Type B pancreatic cell (in vitro differentiated cells): ENCODE data around the gene CISD3. TPM values are rescaled to one million over a fixed set of nuclear protein-coding genes. Genes with fewer than 3 reads are reported as not detected.

Experiments used
- DNase-seq: peaks from one replicate; pipeline ENCODE4 v3.0.0; 2021; ENCODE audit warnings: mixed read lengths; ENCODE audit not compliant: unreplicated experiment; ENCODE audit errors: extremely low spot score
- H3K27ac Mint-ChIP-seq: 2 replicates; pipeline ENCODE4 v1.8.0; 2021; ENCODE audit warnings: mild to moderate bottlenecking, mixed read lengths
- H3K27me3 Mint-ChIP-seq: 2 replicates; pipeline ENCODE4 v1.8.0; 2021; ENCODE audit warnings: mixed read lengths
- H3K36me3 Mint-ChIP-seq: 2 replicates; pipeline ENCODE4 v1.8.0; 2021; ENCODE audit warnings: mixed read lengths
- H3K4me1 Mint-ChIP-seq: one replicate; pipeline ENCODE4 v1.8.0; 2021; ENCODE audit warnings: mixed read lengths; ENCODE audit not compliant: unreplicated experiment
- H3K4me3 Mint-ChIP-seq: 2 replicates; pipeline ENCODE4 v1.8.0; 2021; ENCODE audit warnings: mild to moderate bottlenecking, mixed read lengths
- H3K9me3 Mint-ChIP-seq: 2 replicates; pipeline ENCODE4 v1.8.0; 2021; ENCODE audit warnings: mixed read lengths
- long read RNA-seq: library from polyadenylated mRNA; unstranded; transcript quantifications from one replicate; pipeline ENCODE4 v2.0.0, GENCODE V29; 2020
- total RNA-seq: library from RNA; stranded (reverse); gene quantifications from 2 replicates; pipeline ENCODE4 v1.2.1, GENCODE V29; 2021; ENCODE audit warnings: low replicate concordance
- TF ChIP-seq, protein P1 (sequence below): fragments of 200-600 bp; sonication (generic); conservative IDR thresholded peaks from 2 replicates; pipeline ENCODE4 v1.5.0; 2021; ENCODE audit warnings: antibody characterized with exemption, mild to moderate bottlenecking

CISD3 gene, protein sequence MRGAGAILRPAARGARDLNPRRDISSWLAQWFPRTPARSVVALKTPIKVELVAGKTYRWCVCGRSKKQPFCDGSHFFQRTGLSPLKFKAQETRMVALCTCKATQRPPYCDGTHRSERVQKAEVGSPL
- total RNA-seq: 12.8 and 15.6 TPM in 2 replicates
- long read RNA-seq, partial matches to known transcripts: 0 of 4 reads
- long read RNA-seq, other reads (novel, unspliced or antisense): 0 of 4 reads

DNA sequence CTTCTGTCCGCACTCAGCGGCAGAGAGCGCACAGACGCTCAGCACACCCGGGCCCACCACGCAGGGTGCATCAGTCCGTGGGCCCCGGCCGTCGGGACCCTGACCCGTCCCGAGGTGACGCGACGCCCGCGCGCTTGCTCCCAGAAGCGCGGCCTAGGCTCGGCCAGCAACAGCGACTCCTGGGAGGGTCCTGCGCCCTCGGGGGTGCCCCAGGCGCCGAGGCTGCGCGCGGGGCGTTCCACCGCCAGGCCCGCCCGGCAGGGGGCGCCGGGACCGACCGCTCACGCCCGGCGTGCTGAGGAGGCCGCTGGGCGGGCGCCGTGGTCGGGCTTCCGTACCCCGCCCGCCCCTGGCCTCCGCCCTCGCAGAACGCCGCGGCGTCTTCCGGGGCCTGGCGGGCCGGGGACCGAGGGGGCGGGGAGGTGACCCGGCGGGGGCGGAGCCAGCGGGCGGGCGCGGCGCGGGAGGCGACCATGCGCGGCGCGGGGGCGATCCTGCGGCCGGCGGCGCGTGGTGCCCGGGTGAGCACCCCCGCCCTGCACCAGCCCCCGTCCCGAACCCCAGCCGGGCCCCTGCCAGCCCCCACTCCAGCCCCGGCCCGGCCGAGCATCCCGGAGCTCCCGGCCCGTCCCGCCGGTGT lies at the start of gene CISD3:
Gene CISD3, plus strand, starts transcription at position 456 of the 640 bp plus-strand sequence. Its CDS starts 18 bp downstream, at position 474.
- H3K9me3 Mint-ChIP-seq: no peaks in the 10 kb centered on the region
- H3K36me3 Mint-ChIP-seq: no peaks in the 10 kb centered on the region
- peak; percentile 87 for DNase-seq
- peak within 1 kb of the TSS; percentile 95 for H3K27ac Mint-ChIP-seq
- peaks cover 29% of the 10 kb centered on the region for H3K4me1 Mint-ChIP-seq
- peaks cover 3% of the 10 kb centered on the region for H3K27me3 Mint-ChIP-seq
- peak within 1 kb of the TSS; percentile 99 for H3K4me3 Mint-ChIP-seq
- TF ChIP-seq, protein P1, sequence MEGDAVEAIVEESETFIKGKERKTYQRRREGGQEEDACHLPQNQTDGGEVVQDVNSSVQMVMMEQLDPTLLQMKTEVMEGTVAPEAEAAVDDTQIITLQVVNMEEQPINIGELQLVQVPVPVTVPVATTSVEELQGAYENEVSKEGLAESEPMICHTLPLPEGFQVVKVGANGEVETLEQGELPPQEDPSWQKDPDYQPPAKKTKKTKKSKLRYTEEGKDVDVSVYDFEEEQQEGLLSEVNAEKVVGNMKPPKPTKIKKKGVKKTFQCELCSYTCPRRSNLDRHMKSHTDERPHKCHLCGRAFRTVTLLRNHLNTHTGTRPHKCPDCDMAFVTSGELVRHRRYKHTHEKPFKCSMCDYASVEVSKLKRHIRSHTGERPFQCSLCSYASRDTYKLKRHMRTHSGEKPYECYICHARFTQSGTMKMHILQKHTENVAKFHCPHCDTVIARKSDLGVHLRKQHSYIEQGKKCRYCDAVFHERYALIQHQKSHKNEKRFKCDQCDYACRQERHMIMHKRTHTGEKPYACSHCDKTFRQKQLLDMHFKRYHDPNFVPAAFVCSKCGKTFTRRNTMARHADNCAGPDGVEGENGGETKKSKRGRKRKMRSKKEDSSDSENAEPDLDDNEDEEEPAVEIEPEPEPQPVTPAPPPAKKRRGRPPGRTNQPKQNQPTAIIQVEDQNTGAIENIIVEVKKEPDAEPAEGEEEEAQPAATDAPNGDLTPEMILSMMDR: peak; percentile 87

DNA sequence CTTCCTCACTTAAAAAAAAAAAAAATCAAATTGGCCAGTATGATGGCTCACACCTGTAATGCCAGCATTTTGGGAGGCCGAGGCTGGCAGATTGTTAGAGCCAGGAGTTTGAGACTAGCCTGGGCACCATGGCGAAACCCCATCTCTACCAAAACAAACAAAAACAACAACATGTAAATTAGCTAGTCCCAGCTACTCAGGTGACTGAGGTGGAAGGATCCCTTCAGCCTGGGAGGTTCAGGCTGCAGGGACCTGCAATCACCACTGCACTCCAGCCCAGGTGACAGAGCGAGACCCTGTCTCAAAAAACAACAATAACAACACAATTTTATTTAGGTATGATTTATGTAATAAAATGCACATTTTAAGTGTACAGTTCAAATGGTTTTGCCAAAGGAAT lies 49.0 kb upstream of the CISD3 start:
- H3K27me3 Mint-ChIP-seq: peaks cover 4% of the 10 kb centered on the region
- H3K9me3 Mint-ChIP-seq: no peaks in the 10 kb centered on the region
- H3K4me1 Mint-ChIP-seq: no peaks in the 10 kb centered on the region
- H3K27ac Mint-ChIP-seq: no peak overlapping the region
- no peak for DNase-seq
- H3K4me3 Mint-ChIP-seq: no peak overlapping the region
- no peaks in the 10 kb centered on the region for H3K36me3 Mint-ChIP-seq
- TF ChIP-seq, protein P1: no peak

DNA sequence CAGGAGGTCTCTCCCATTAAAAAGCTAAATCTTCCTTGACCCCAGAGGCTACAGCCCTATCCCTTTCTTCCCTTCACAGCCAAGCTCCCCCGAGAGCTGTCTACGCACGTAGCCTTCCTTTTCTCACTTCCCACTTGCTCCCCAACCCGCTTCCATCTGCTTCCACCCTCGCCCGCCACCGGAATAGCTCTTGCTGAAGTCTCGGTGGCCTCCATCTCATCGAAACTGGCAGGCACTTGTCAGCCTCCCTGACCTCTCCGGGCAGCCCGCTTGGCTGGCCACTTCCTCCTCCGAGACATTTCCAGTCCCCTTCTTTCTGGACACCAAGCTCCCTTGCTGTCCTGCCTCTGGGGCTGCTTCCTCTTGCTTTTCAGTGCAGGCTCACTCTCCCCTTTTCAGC lies 44.6 kb upstream of the CISD3 start:
- no peaks in the 10 kb centered on the region for H3K9me3 Mint-ChIP-seq
- H3K4me3 Mint-ChIP-seq: no peak overlapping the region
- no peaks in the 10 kb centered on the region for H3K27me3 Mint-ChIP-seq
- no peak for DNase-seq
- no peaks in the 10 kb centered on the region for H3K4me1 Mint-ChIP-seq
- no peak overlapping the region for H3K27ac Mint-ChIP-seq
- TF ChIP-seq, protein P1: no peak
- H3K36me3 Mint-ChIP-seq: no peaks in the 10 kb centered on the region

DNA sequence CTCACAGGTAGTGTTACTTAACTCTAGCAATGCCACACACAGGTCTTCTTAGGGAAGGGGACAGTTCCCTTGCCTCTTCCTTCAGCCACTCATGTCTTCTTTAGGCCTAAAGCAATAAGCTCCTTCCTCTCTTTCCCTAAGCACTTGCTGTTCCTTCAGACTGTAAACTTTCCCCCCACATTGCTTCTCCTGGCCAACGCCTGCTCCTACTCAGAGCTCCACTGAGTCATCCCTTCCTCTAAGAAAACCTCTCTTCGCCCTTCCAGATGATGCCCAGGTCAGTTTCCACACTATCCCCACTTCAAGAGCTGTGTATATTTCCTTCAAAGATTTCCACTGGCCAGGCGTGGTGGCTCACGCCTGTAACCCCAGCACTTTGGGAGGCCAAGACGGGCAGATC lies 42.9 kb upstream of the CISD3 start:
- TF ChIP-seq, protein P1: no peak
- peaks cover 8% of the 10 kb centered on the region for H3K4me1 Mint-ChIP-seq
- no peak overlapping the region for H3K27ac Mint-ChIP-seq
- no peak overlapping the region for H3K4me3 Mint-ChIP-seq
- no peaks in the 10 kb centered on the region for H3K36me3 Mint-ChIP-seq
- H3K27me3 Mint-ChIP-seq: peaks cover 5% of the 10 kb centered on the region
- DNase-seq: no peak
- H3K9me3 Mint-ChIP-seq: no peaks in the 10 kb centered on the region

DNA sequence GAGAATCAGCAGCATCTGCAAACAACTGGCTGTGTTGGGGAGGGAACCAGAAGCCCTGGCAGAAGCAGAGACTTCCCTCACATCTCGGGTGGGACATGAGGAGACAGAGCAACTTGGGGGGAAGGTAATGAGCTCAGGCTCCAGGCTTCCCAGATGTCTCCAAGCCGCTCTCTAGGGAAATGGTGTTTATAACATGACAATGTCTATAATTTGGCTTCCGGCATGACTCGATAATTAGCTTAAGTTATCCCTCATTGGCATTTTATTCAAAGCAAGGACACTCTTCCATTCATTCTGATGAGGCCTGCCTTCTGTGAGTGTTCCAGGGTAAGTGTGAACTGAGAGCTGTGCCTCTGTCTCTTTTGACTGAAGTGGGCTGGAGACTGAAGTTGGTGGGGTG lies 39.8 kb upstream of the CISD3 start:
- peaks cover 19% of the 10 kb centered on the region for H3K4me1 Mint-ChIP-seq
- TF ChIP-seq, protein P1: no peak
- H3K27ac Mint-ChIP-seq: no peak overlapping the region
- H3K9me3 Mint-ChIP-seq: no peaks in the 10 kb centered on the region
- peaks cover 5% of the 10 kb centered on the region for H3K27me3 Mint-ChIP-seq
- no peaks in the 10 kb centered on the region for H3K36me3 Mint-ChIP-seq
- DNase-seq: no peak
- H3K4me3 Mint-ChIP-seq: no peak overlapping the region
